Activated T-cell treated with anti-CD3 and anti-CD28 coated beads for 1 hour (primary cell): ENCODE data around the gene PATE3.

ENCODE experiments used
- DNase-seq: peaks from one replicate; pipeline ENCODE4 v3.0.0-alpha.2; 2020; ENCODE audit warnings: low read depth

The PATE3 gene

GRCh38 chr11:125787827-125788226, at the start of gene PATE3:
Gene PATE3, plus strand, starts transcription at chr11:125788127. Its CDS starts 25 bp downstream, at chr11:125788152.
- no peak for DNase-seq

GRCh38 chr11:125740617-125741016, 47.3 kb upstream of the PATE3 start:
- DNase-seq: no peak

GRCh38 chr11:125743681-125744080, 44.2 kb upstream of the PATE3 start:
- DNase-seq: no peak

GRCh38 chr11:125745979-125746378, 41.9 kb upstream of the PATE3 start, which contains the start of gene PATE1:
Gene PATE1, plus strand, starts transcription at chr11:125746279. Its CDS starts 26 bp downstream, at chr11:125746305.
- no peak for DNase-seq

GRCh38 chr11:125750629-125751028, 37.3 kb upstream of the PATE3 start:
- no peak for DNase-seq

GRCh38 chr11:125756050-125756449, 31.9 kb upstream of the PATE3 start:
- DNase-seq: no peak

- DNase-seq: no peak
Observed at GRCh38 chr11:125762445-125762844, 25.5 kb upstream of the PATE3 start.

GRCh38 chr11:125763483-125763882, 24.4 kb upstream of the PATE3 start:
- DNase-seq: no peak

- DNase-seq: no peak
Observed at GRCh38 chr11:125766251-125766650, 21.7 kb upstream of the PATE3 start.

GRCh38 chr11:125768336-125769046, 19.4 kb upstream of the PATE3 start:
- no peak for DNase-seq

GRCh38 chr11:125770583-125770982, 17.3 kb upstream of the PATE3 start:
- no peak for DNase-seq

GRCh38 chr11:125772834-125773505, 15.0 kb upstream of the PATE3 start:
- no peak for DNase-seq

- no peak for DNase-seq
Observed at GRCh38 chr11:125773516-125773915, 14.4 kb upstream of the PATE3 start.

GRCh38 chr11:125777309-125777708, 10.6 kb upstream of the PATE3 start:
- no peak for DNase-seq

GRCh38 chr11:125778728-125779127, 9.2 kb upstream of the PATE3 start, which contains the start of gene PATE2:
Gene PATE2, minus strand, starts transcription at chr11:125778828. Its CDS starts 55 bp downstream, at chr11:125778773.
- no peak for DNase-seq

- no peak for DNase-seq
Observed at GRCh38 chr11:125784678-125785077, 3.2 kb upstream of the PATE3 start.

- no peak for DNase-seq
Observed at GRCh38 chr11:125790825-125791224, 2.9 kb downstream of the PATE3 start.

- no peak for DNase-seq
Observed at GRCh38 chr11:125797641-125798040, 9.7 kb downstream of the PATE3 start.

- no peak for DNase-seq
Observed at GRCh38 chr11:125799808-125800207, 11.9 kb downstream of the PATE3 start.

GRCh38 chr11:125802387-125802786, 14.5 kb downstream of the PATE3 start:
- no peak for DNase-seq

GRCh38 chr11:125807909-125808308, 20.0 kb downstream of the PATE3 start:
- no peak for DNase-seq

GRCh38 chr11:125833016-125833415, 45.1 kb downstream of the PATE3 start, which contains the start of gene PATE4:
Gene PATE4, plus strand, starts transcription at chr11:125833316. Its CDS starts 44 bp downstream, at chr11:125833360.
- DNase-seq: no peak

GRCh38 chr11:125835748-125836147, 47.8 kb downstream of the PATE3 start:
- DNase-seq: no peak
